ENCODE data around the gene ZNF280D. TPM values are rescaled to one million over a fixed set of nuclear protein-coding genes. Genes with fewer than 3 reads are reported as not detected.

The ZNF280D gene
- total and polyA plus RNA-seq, 12 donors = 16.9 to 67.5 (median 46.1) TPM

GRCh38 chr15:56763141-56763895 lies 30.0 kb upstream of the ZNF280D start:
- Histone ChIP-seq H3K4me1 (replicated peaks in 1 of 2) (peaks cover 3 to 32% of the 10 kb centered on the region in 2 donors), H3K4me3 (no peak overlapping the region), H3K9me3 (replicated peaks in 1 of 3) (no peaks in the 10 kb centered on the region), H3K27ac (no peak overlapping the region), H3K27me3 (no peaks in the 10 kb centered on the region), H3K36me3 (replicated peaks in 1 of 2) (no peaks in the 10 kb centered on the region)
- 72 to 78% (median 77%) methylated on average over 1 of the region's 1 CpG for WGBS, 4 donors
- intact Hi-C loops (cut with DNase I) = no loop called here
- DNase-seq = no peak
- no peak for TF ChIP-seq CTCF (IDR thresholded peaks at IDR 0.05)
- no peak for TF ChIP-seq POLR2A (IDR thresholded peaks at IDR 0.05)

GRCh38 chr15:56760186-56760585 lies 26.9 kb upstream of the ZNF280D start:
- H3K27ac ChIP-seq = no peak overlapping the region
- H3K27me3 ChIP-seq = no peaks in the 10 kb centered on the region
- H3K4me3 ChIP-seq = no peak overlapping the region
- no peaks in the 10 kb centered on the region for H3K9me3 ChIP-seq (replicated peaks in 1 of 3)
- peaks cover 3 to 28% of the 10 kb centered on the region in 2 donors for H3K4me1 ChIP-seq (replicated peaks in 1 of 2)
- no peaks in the 10 kb centered on the region for H3K36me3 ChIP-seq (replicated peaks in 1 of 2)
- DNase-seq = no peak
- intact Hi-C loops (cut with DNase I) = no loop called here
- TF ChIP-seq POLR2A (IDR thresholded peaks at IDR 0.05) (no peak), CTCF (IDR thresholded peaks at IDR 0.05) (no peak)

GRCh38 chr15:56759450-56759845 lies 26.1 kb upstream of the ZNF280D start:
- 71 to 88% (median 84%) methylated on average over 4 to 5 of the region's 5 CpGs for WGBS, 4 donors
- Histone ChIP-seq H3K36me3 (replicated peaks in 1 of 2) (no peaks in the 10 kb centered on the region), H3K27me3 (no peaks in the 10 kb centered on the region), H3K4me1 (replicated peaks in 1 of 2) (peaks cover 3 to 28% of the 10 kb centered on the region in 2 donors), H3K9me3 (replicated peaks in 1 of 3) (no peaks in the 10 kb centered on the region), H3K27ac (no peak overlapping the region), H3K4me3 (no peak overlapping the region)
- DNase-seq = peak in 6 of 7 donors; percentile 27 to 61 (median 46)
- TF ChIP-seq CTCF (IDR thresholded peaks at IDR 0.05) = no peak
- TF ChIP-seq POLR2A (IDR thresholded peaks at IDR 0.05) = no peak
- intact Hi-C loops (cut with DNase I) = no loop called here

GRCh38 chr15:56758770-56759449 lies 25.6 kb upstream of the ZNF280D start:
- no peak overlapping the region for H3K27ac ChIP-seq
- no peaks in the 10 kb centered on the region for H3K36me3 ChIP-seq (replicated peaks in 1 of 2)
- DNase-seq = no peak
- H3K9me3 ChIP-seq (replicated peaks in 1 of 3) = no peaks in the 10 kb centered on the region
- TF ChIP-seq POLR2A (IDR thresholded peaks at IDR 0.05) = no peak
- TF ChIP-seq CTCF (IDR thresholded peaks at IDR 0.05) = no peak
- peaks cover 3 to 25% of the 10 kb centered on the region in 2 donors for H3K4me1 ChIP-seq (replicated peaks in 1 of 2)
- H3K4me3 ChIP-seq = no peak overlapping the region
- no peaks in the 10 kb centered on the region for H3K27me3 ChIP-seq
- WGBS, 4 donors = 85 to 100% (median 92%) methylated on average over 2 of the region's 2 CpGs
- intact Hi-C loops (cut with DNase I) = no loop called here

All from adrenal gland (tissue), 12 donors.